ENCODE data around the gene TUFT1. TPM values are rescaled to one million over a fixed set of nuclear protein-coding genes. Genes with fewer than 3 reads are reported as not detected.

Gene TUFT1
- polyA plus RNA-seq, 3 donors: 1.5 to 1.7 (median 1.6) TPM

GRCh38 chr1:151516031-151516511 lies 24.0 kb upstream of the TUFT1 start:
- Mint-ChIP-seq H3K27me3 (ENCODE audit: low read depth in 3 of 3) (peaks cover 17 to 27% (median 25%) of the 10 kb centered on the region in 3 donors), H3K9me3 (peaks cover 0 to 3% (median 1%) of the 10 kb centered on the region in 7 donors), H3K36me3 (no peaks in the 10 kb centered on the region), H3K27ac (no peak overlapping the region), H3K4me3 (no peak overlapping the region), H3K4me1 (peaks cover 22% of the 10 kb centered on the region)
- Histone ChIP-seq H3K4me3 (replicated peaks in 1 of 3; ENCODE audit: low read depth in 2 of 3, low read length in 3 of 3) (no peak overlapping the region), H3K4me2 (replicated peaks; ENCODE audit: extremely low read depth, low read length, poor library complexity, severe bottlenecking) (no peak overlapping the region), H2AFZ (ENCODE audit: insufficient read depth, low read depth, low read length, poor library complexity, severe bottlenecking) (no peak overlapping the region), H3K27me3 (ENCODE audit: control insufficient read depth in 2 of 2, insufficient read depth in 2 of 2, low read length in 2 of 2) (peaks cover 11 to 17% of the 10 kb centered on the region in 2 donors), H3K9ac (ENCODE audit: insufficient read depth, low read length, poor library complexity, severe bottlenecking) (no peak overlapping the region), H3K27ac (ENCODE audit: low read depth in 1 of 2, low read length in 2 of 2) (no peak overlapping the region), H3K9me3 (replicated peaks in 1 of 2; ENCODE audit: control insufficient read depth in 1 of 2, insufficient read depth in 1 of 2, low read length in 2 of 2) (no peaks in the 10 kb centered on the region), H3K79me2 (ENCODE audit: insufficient read depth, low read length) (no peaks in the 10 kb centered on the region), H4K20me1 (ENCODE audit: insufficient read depth, low read length) (no peaks in the 10 kb centered on the region), H3K4me1 (ENCODE audit: control insufficient read depth in 1 of 2, insufficient read depth in 2 of 2, low read length in 2 of 2) (peaks cover 11 to 22% of the 10 kb centered on the region in 2 donors), H3K36me3 (replicated peaks in 1 of 2; ENCODE audit: control insufficient read depth in 1 of 2, insufficient read depth in 2 of 2, low read length in 2 of 2) (no peaks in the 10 kb centered on the region)
- no CpG with 5 or more reads among the region's 1 CpG for WGBS (ENCODE audit: insufficient coverage)
- TF ChIP-seq CTCF (IDR thresholded peaks at IDR 0.05): no peak
- intact Hi-C loops (cut with micrococcal nuclease): no loop called here
- no peak for DNase-seq

GRCh38 chr1:151518431-151518830 lies 21.7 kb upstream of the TUFT1 start:
- no peak overlapping the region for H3K4me3 Mint-ChIP-seq

More at GRCh38 chr1:151518431-151518830, 21.7 kb upstream of the TUFT1 start:
- H3K4me1 Mint-ChIP-seq: peaks cover 4% of the 10 kb centered on the region
- Histone ChIP-seq H3K27me3 (ENCODE audit: control insufficient read depth in 2 of 2, insufficient read depth in 2 of 2, low read length in 2 of 2) (no peaks in the 10 kb centered on the region), H2AFZ (ENCODE audit: insufficient read depth, low read depth, low read length, poor library complexity, severe bottlenecking) (no peak overlapping the region), H3K27ac (ENCODE audit: low read depth in 1 of 2, low read length in 2 of 2) (no peak overlapping the region), H3K9ac (ENCODE audit: insufficient read depth, low read length, poor library complexity, severe bottlenecking) (no peak overlapping the region), H3K9me3 (replicated peaks in 1 of 2; ENCODE audit: control insufficient read depth in 1 of 2, insufficient read depth in 1 of 2, low read length in 2 of 2) (no peaks in the 10 kb centered on the region), H3K4me3 (replicated peaks in 1 of 3; ENCODE audit: low read depth in 2 of 3, low read length in 3 of 3) (no peak overlapping the region), H3K79me2 (ENCODE audit: insufficient read depth, low read length) (no peaks in the 10 kb centered on the region), H3K4me1 (ENCODE audit: control insufficient read depth in 1 of 2, insufficient read depth in 2 of 2, low read length in 2 of 2) (peaks cover 0 to 2% of the 10 kb centered on the region in 2 donors), H3K4me2 (replicated peaks; ENCODE audit: extremely low read depth, low read length, poor library complexity, severe bottlenecking) (no peak overlapping the region), H3K36me3 (replicated peaks in 1 of 2; ENCODE audit: control insufficient read depth in 1 of 2, insufficient read depth in 2 of 2, low read length in 2 of 2) (no peaks in the 10 kb centered on the region), H4K20me1 (ENCODE audit: insufficient read depth, low read length) (no peaks in the 10 kb centered on the region)
- H3K9me3 Mint-ChIP-seq: no peaks in the 10 kb centered on the region
- 97% methylated on average over 8 of the region's 12 CpGs for WGBS (ENCODE audit: insufficient coverage)
- H3K27ac Mint-ChIP-seq: no peak overlapping the region
- intact Hi-C loops (cut with micrococcal nuclease): no loop called here
- no peak for DNase-seq
- H3K27me3 Mint-ChIP-seq (ENCODE audit: low read depth in 3 of 3): peaks cover 3 to 10% (median 4%) of the 10 kb centered on the region in 3 donors
- TF ChIP-seq CTCF (IDR thresholded peaks at IDR 0.05): no peak
- H3K36me3 Mint-ChIP-seq: no peaks in the 10 kb centered on the region

Data from CD14-positive monocyte (primary cell).